HCT116 (cell line): ENCODE data around the gene MTM1. TPM values are rescaled to one million over a fixed set of nuclear protein-coding genes. Genes with fewer than 3 reads are reported as not detected.

Experiments
- ATAC-seq: fragments of 200-7000 bp; cut with Tn5 transposase; 2 replicates; pipeline ENCODE4 v1.9.1; 2020; ENCODE audit warnings: mild to moderate bottlenecking, moderate library complexity
- BruUV-seq: library from RNA; stranded (reverse); fragments of 400-500 nt; replicated peaks from 2 replicates; lab custom pipeline; 2021; lab: Mats Ljungman, UMichigan
- CTCF ChIA-PET: fragments of 300-600 bp; sonication (Branson Sonifier 250); formaldehyde crosslinking; loops from one replicate; lab custom pipeline; 2021; ENCODE audit warnings: antibody characterized with exemption; lab: Charles Lee
- POLR2A ChIA-PET: fragments of 300-600, 350-600 bp; sonication (Branson Sonifier 250); formaldehyde crosslinking; loops from one replicate; lab custom pipeline; 2021; ENCODE audit warnings: antibody characterized with exemption; lab: Charles Lee
- RAD21 ChIA-PET, 2 experiments: fragments of 300-600 bp; sonication (Branson Sonifier 250); formaldehyde crosslinking; loops; one replicate each; lab custom pipeline; 2023; ENCODE audit warnings: low total read pairs in 2 of 2; ENCODE audit not compliant: uncharacterized antibody in 2 of 2, unreplicated experiment in 2 of 2, low non-redundant PET in 1 of 2; lab: Charles Lee
- DNase-seq: peaks from one replicate; pipeline ENCODE4 v3.0.0-alpha.2; 2010; ENCODE audit warnings: low read depth, low spot score
- H2AFZ ChIP-seq: fragments of 200-600 bp; shearing (Covaris generic), sonication (generic); 2 replicates; pipeline ENCODE4 v1.6.1; 2017; ENCODE audit warnings: low read depth, mixed run types, mixed read lengths, antibody characterized with exemption, low read length; ENCODE audit not compliant: poor library complexity, severe bottlenecking
- H3K27ac ChIP-seq: 2 replicates; pipeline ENCODE4 v1.5.1; 2012; ENCODE audit warnings: low read depth, low read length
- H3K27me3 ChIP-seq: fragments of 200-600 bp; sonication (generic); 2 replicates; pipeline ENCODE4 v1.6.1; 2016; ENCODE audit warnings: mixed run types, low read length, mixed read lengths; ENCODE audit not compliant: insufficient read depth
- H3K36me3 ChIP-seq, 2 experiments: fragments of 200-500 bp in 1 of 2; fragments of 200-600 bp in 1 of 2; sonication (Bioruptor generic) in 1 of 2; sonication (generic) in 1 of 2; 2 replicates each; pipeline versions ENCODE4 v1.5.1 to v1.6.1; 2014 to 2016; ENCODE audit warnings: low read length in 2 of 2, inconsistent platforms in 1 of 2, mixed read lengths in 1 of 2, mixed run types in 1 of 2; ENCODE audit not compliant: insufficient read depth in 2 of 2, control insufficient read depth in 1 of 2
- H3K4me1 ChIP-seq, 2 experiments: fragments of 200-600 bp in 1 of 2; sonication (generic) in 1 of 2; 2 replicates each; pipeline versions ENCODE4 v1.5.1 to v1.6.1; 2012 to 2017; ENCODE audit warnings: low read length in 2 of 2, inconsistent platforms in 1 of 2, mild to moderate bottlenecking in 1 of 2, mixed read lengths in 1 of 2, mixed run types in 1 of 2, moderate library complexity in 1 of 2; ENCODE audit not compliant: insufficient read depth in 2 of 2, control insufficient read depth in 1 of 2
- H3K4me2 ChIP-seq: fragments of 200-600 bp; sonication (generic); 2 replicates; pipeline ENCODE4 v1.6.1; 2017; ENCODE audit warnings: mixed run types, low read length, mixed read lengths
- H3K4me3 ChIP-seq, 2 experiments: fragments of 200-600 bp in 1 of 2; sonication (generic) in 1 of 2; replicated peaks in 1 of 2; 2 replicates each; pipeline ENCODE4 v1.5.1; 2011 to 2016; ENCODE audit warnings: low read length in 2 of 2, control low read depth in 1 of 2, low read depth in 1 of 2, mild to moderate bottlenecking in 1 of 2, mixed read lengths in 1 of 2, mixed run types in 1 of 2
- H3K79me2 ChIP-seq: fragments of 200-600 bp; sonication (generic); 2 replicates; pipeline ENCODE4 v1.6.1; 2017; ENCODE audit warnings: mild to moderate bottlenecking, mixed run types, low read length, moderate library complexity, mixed read lengths; ENCODE audit not compliant: insufficient read depth
- H3K9ac ChIP-seq: fragments of 200-600 bp; sonication (generic); 2 replicates; pipeline ENCODE4 v1.6.1; 2016; ENCODE audit warnings: low read length, mixed read lengths
- H3K9me2 ChIP-seq: fragments of 200-600 bp; sonication (generic), shearing (Covaris generic); 2 replicates; pipeline ENCODE4 v1.6.1; 2017; ENCODE audit warnings: mixed run types, mild to moderate bottlenecking, moderate library complexity; ENCODE audit not compliant: insufficient read depth
- H3K9me3 ChIP-seq, 2 experiments: fragments of 200-500 bp in 1 of 2; fragments of 200-600 bp in 1 of 2; sonication (Bioruptor generic) in 1 of 2; sonication (generic) in 1 of 2; 2 replicates each; pipeline ENCODE4 v1.6.1; 2014 to 2017; ENCODE audit warnings: low read length in 2 of 2, mixed read lengths in 2 of 2, inconsistent platforms in 1 of 2, low read depth in 1 of 2, mild to moderate bottlenecking in 1 of 2, mixed run types in 1 of 2, moderate library complexity in 1 of 2; ENCODE audit not compliant: control insufficient read depth in 1 of 2, insufficient read depth in 1 of 2
- H4K20me1 ChIP-seq: fragments of 200-600 bp; sonication (generic), shearing (Covaris generic); 2 replicates; pipeline ENCODE4 v1.6.1; 2017; ENCODE audit warnings: mixed run types, mild to moderate bottlenecking, moderate library complexity; ENCODE audit not compliant: insufficient read depth
- CBX3 ChIP-seq: IDR thresholded peaks from 2 replicates; pipeline ENCODE4 v1.6.1; 2012; ENCODE audit warnings: low read depth
- CEBPB ChIP-seq: IDR thresholded peaks from 2 replicates; pipeline ENCODE4 v1.6.1; 2012; ENCODE audit warnings: low read depth
- CTCF ChIP-seq, 3 experiments: fragments of 200-600 bp in 1 of 3; sonication (generic) in 1 of 3; IDR thresholded peaks in 2 of 3; conservative IDR thresholded peaks in 1 of 3; 2 replicates each; pipeline ENCODE4 v1.5.1; 2012 to 2017; ENCODE audit warnings: low read depth in 2 of 3, low read length in 2 of 3, antibody characterized with exemption in 1 of 3, borderline replicate concordance in 1 of 3, control low read depth in 1 of 3, mild to moderate bottlenecking in 1 of 3, mixed read lengths in 1 of 3, mixed run types in 1 of 3, moderate library complexity in 1 of 3; ENCODE audit not compliant: insufficient read depth in 1 of 3
- EGR1 ChIP-seq: IDR thresholded peaks from 2 replicates; pipeline ENCODE4 v1.6.1; 2012; ENCODE audit warnings: low read depth
- EZH2 ChIP-seq: fragments of 200-600 bp; sonication (generic); IDR thresholded peaks from 2 replicates; pipeline ENCODE4 v1.6.1; 2017; ENCODE audit warnings: antibody characterized with exemption, mixed run types
- FOSL1 ChIP-seq: IDR thresholded peaks from 2 replicates; pipeline ENCODE4 v1.6.1; 2012; ENCODE audit warnings: low read depth
- JUND ChIP-seq: IDR thresholded peaks from 2 replicates; pipeline ENCODE4 v1.6.1; 2012
- MAX ChIP-seq: IDR thresholded peaks from 2 replicates; pipeline ENCODE4 v1.6.1; 2012
- POLR2A ChIP-seq: IDR thresholded peaks from 2 replicates; pipeline ENCODE4 v1.7.0; 2011; ENCODE audit warnings: borderline replicate concordance; ENCODE audit not compliant: insufficient read depth, insufficient read length; ENCODE audit errors: extremely low read depth
- RAD21 ChIP-seq: IDR thresholded peaks from 2 replicates; pipeline ENCODE4 v1.6.1; 2012; ENCODE audit warnings: low read depth, mild to moderate bottlenecking
- REST ChIP-seq: IDR thresholded peaks from 2 replicates; pipeline ENCODE4 v1.6.1; 2012; ENCODE audit warnings: low read depth
- SIN3A ChIP-seq: IDR thresholded peaks from 2 replicates; pipeline ENCODE4 v1.6.1; 2012; ENCODE audit warnings: low read depth
- SP1 ChIP-seq: IDR thresholded peaks from 2 replicates; pipeline ENCODE4 v1.6.1; 2012; ENCODE audit warnings: low read depth
- SRF ChIP-seq: IDR thresholded peaks from 2 replicates; pipeline ENCODE4 v1.6.1; 2012; ENCODE audit warnings: low read depth
- TCF7L2 ChIP-seq: IDR thresholded peaks from 2 replicates; pipeline ENCODE4 v1.7.0; 2011; ENCODE audit warnings: borderline replicate concordance, inconsistent platforms; ENCODE audit not compliant: insufficient read depth, insufficient read length; ENCODE audit errors: extremely low read depth
- YY1 ChIP-seq: IDR thresholded peaks from 2 replicates; pipeline ENCODE4 v1.6.1; 2011; ENCODE audit warnings: low read length, low read depth, moderate library complexity, mild to moderate bottlenecking; ENCODE audit not compliant: insufficient replicate concordance; ENCODE audit errors: extremely low read depth
- ZBTB33 ChIP-seq: IDR thresholded peaks from 2 replicates; pipeline ENCODE4 v1.6.1; 2011; ENCODE audit warnings: mild to moderate bottlenecking, low read length, moderate library complexity; ENCODE audit not compliant: insufficient replicate concordance; ENCODE audit errors: extremely low read depth
- ZFX ChIP-seq: fragments of 450-650 bp; IDR thresholded peaks from 2 replicates; pipeline ENCODE4 v1.6.1; 2017
- ZNF274 ChIP-seq: fragments of 200-500 bp; sonication (Bioruptor generic); IDR thresholded peaks from 2 replicates; pipeline ENCODE4 v1.6.1; 2014; ENCODE audit warnings: mild to moderate bottlenecking, low read depth, low read length, inconsistent platforms
- intact Hi-C: fragments of 100-400 bp; cut with micrococcal nuclease; formaldehyde crosslinking; loops from 2 replicates; pipeline ENCODE4 v1.10.0; 2022
- total RNA-seq: library from RNA; stranded (reverse); gene quantifications from one replicate; pipeline ENCODE4 v1.2.1, GENCODE V29; 2021; ENCODE audit not compliant: unreplicated experiment

Gene MTM1
- total RNA-seq, 1 experiment from 2014 or later: 6.5 TPM

GRCh38 chrX:150602743-150603142, 34.3 kb downstream of the MTM1 start:
- H3K4me3 ChIP-seq: no peak overlapping the region
- ChIA-PET RAD21 (no interaction called here), POLR2A (no interaction called here), CTCF (no interaction called here)
- no peaks in the 10 kb centered on the region for H3K9me2 ChIP-seq
- H3K4me2 ChIP-seq: no peak overlapping the region
- TF ChIP-seq EZH2: no peak
- no peak for TF ChIP-seq TCF7L2
- TF ChIP-seq EGR1: no peak
- no peak for TF ChIP-seq YY1
- TF ChIP-seq SIN3A: no peak
- no peak for TF ChIP-seq CBX3
- no peak for TF ChIP-seq POLR2A
- TF ChIP-seq CEBPB: no peak
- no peak for TF ChIP-seq FOSL1
- no peak for TF ChIP-seq SRF
- TF ChIP-seq RAD21: no peak
- no peak for TF ChIP-seq ZNF274
- no peak for TF ChIP-seq ZFX
- no peak for TF ChIP-seq SP1
- TF ChIP-seq JUND: no peak
- no peak for TF ChIP-seq REST
- no peak for TF ChIP-seq ZBTB33
- TF ChIP-seq MAX: no peak
- TF ChIP-seq CTCF (IDR thresholded peaks at IDR 0.05 in 2 of 3, conservative IDR thresholded peaks at IDR 0.05 in 1 of 3; ENCODE audit: borderline replicate concordance in 1 of 3, insufficient read depth in 1 of 3, low read depth in 2 of 3, low read length in 2 of 3): no peak
- no peaks in the 10 kb centered on the region for H3K9me3 ChIP-seq
- ATAC-seq: no peak
- H3K4me1 ChIP-seq: no peaks in the 10 kb centered on the region
- no peaks in the 10 kb centered on the region for H4K20me1 ChIP-seq
- no TSS peak for BruUV-seq
- no peaks in the 10 kb centered on the region for H3K79me2 ChIP-seq
- no peak overlapping the region for H3K9ac ChIP-seq
- intact Hi-C loops: no loop called here
- H3K27me3 ChIP-seq: no peaks in the 10 kb centered on the region
- H3K36me3 ChIP-seq: no peaks in the 10 kb centered on the region
- no peak for DNase-seq
- no peak overlapping the region for H3K27ac ChIP-seq
- H2AFZ ChIP-seq: no peak overlapping the region
